GM21381 (cell line): ENCODE measurements around the gene TMEM94.

Experiments used
- ATAC-seq: cut with Tn5 transposase; IDR thresholded peaks from one replicate; pipeline ENCODE4 v1.9.1; 2021; ENCODE audit warnings: mild to moderate bottlenecking, moderate library complexity; ENCODE audit not compliant: unreplicated experiment

TMEM94 gene

GRCh38 chr17:75524269-75524969 lies 68.0 kb downstream of the TMEM94 start:
- ATAC-seq: no peak

- peak; percentile 75 for ATAC-seq
Measured at GRCh38 chr17:75524970-75525805, 68.8 kb downstream of the TMEM94 start, which contains the start of gene LLGL2. Gene LLGL2, plus strand, starts transcription at chr17:75525697. Its CDS starts 17,730 bp downstream, at chr17:75543427.

GRCh38 chr17:75525806-75526554 lies 69.5 kb downstream of the TMEM94 start:
- ATAC-seq: no peak

- no peak for ATAC-seq
Measured at GRCh38 chr17:75526555-75527270, 70.3 kb downstream of the TMEM94 start.

GRCh38 chr17:75530837-75531720 lies 74.6 kb downstream of the TMEM94 start:
- ATAC-seq: no peak

GRCh38 chr17:75531721-75532072 lies 75.3 kb downstream of the TMEM94 start:
- ATAC-seq: no peak

GRCh38 chr17:75535119-75535537 lies 78.7 kb downstream of the TMEM94 start:
- ATAC-seq: no peak

- ATAC-seq: no peak
Measured at GRCh38 chr17:75535871-75536270, 79.4 kb downstream of the TMEM94 start.

GRCh38 chr17:75536366-75536765 lies 79.9 kb downstream of the TMEM94 start:
- ATAC-seq: no peak

- ATAC-seq: no peak
Measured at GRCh38 chr17:75539967-75540729, 83.7 kb downstream of the TMEM94 start.

GRCh38 chr17:75540923-75541503 lies 84.6 kb downstream of the TMEM94 start:
- ATAC-seq: no peak

GRCh38 chr17:75542229-75542628 lies 85.8 kb downstream of the TMEM94 start:
- no peak for ATAC-seq

GRCh38 chr17:75542728-75543336 lies 86.4 kb downstream of the TMEM94 start:
- ATAC-seq: no peak

GRCh38 chr17:75544250-75544649 lies 87.8 kb downstream of the TMEM94 start:
- ATAC-seq: no peak

- ATAC-seq: no peak
Measured at GRCh38 chr17:75546181-75546580, 89.7 kb downstream of the TMEM94 start.

- no peak for ATAC-seq
Measured at GRCh38 chr17:75547091-75547490, 90.7 kb downstream of the TMEM94 start.

- no peak for ATAC-seq
Measured at GRCh38 chr17:75548813-75549212, 92.4 kb downstream of the TMEM94 start.
